HPDE6-E6E7 (cell line): Measurements from ENCODE around the gene FTO.

Experiments
- DNase-seq: peaks from one replicate; pipeline ENCODE4 v3.0.0; 2011; ENCODE audit warnings: missing footprints; ENCODE audit errors: extremely low spot score

FTO gene

DNA sequence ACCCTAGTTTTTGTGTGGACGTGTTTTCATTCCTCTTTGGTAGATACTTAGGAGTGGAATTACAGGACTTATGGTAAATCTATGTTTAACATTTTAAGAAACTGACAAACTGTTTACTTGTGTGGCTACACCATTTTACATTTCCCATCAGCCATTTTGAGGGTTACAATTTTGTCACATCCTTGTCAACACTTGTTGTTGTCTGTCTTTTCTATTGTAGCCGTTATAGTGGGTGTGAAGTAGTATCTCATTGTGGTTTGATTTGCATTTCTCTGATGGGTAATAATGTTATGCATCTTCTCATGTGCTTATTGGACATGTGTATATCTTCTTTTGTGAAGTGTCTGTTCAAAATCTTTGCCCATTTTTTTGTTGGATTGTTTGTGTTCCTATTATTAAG, 4.5 kb downstream of the FTO start:
- no peak for DNase-seq

DNA sequence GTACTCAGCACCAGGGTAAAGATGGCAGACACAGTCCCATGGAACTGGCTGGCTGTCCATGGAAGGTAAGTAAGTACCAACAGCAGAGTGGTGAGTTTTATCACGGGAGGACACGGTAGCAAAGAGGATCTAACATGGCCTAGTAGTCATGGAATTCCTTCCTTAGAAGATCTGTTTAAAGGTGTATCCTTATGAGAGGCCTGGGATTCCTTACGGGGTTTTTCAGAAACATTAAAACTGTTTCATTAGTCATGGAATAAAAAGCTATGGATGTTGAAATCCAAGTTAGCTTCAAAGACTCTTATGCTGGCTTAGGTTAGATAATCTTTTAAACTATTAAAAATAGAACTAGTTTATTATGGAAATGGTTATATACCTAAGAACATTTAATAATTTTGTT, 7.4 kb downstream of the FTO start:
- DNase-seq, result no peak

DNA sequence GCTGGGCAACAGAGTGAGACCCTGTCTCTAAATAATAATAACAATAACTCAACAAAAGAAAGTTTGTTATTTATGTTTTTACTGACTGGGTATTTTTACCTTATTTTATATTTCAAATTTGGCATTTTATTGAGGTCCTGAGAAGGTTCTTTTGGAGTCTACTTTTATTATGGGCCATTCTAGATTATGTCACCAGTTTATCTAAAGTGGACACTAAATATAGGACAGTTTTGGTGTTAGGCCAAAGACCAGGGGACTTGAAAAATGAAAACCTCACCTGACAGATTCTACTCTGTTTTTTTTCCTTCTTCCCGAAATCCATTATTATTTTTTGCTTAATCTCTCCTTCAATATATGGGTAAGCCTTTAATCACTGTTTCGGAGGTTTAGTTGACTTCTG, 8.1 kb downstream of the FTO start:
- no peak for DNase-seq

DNA sequence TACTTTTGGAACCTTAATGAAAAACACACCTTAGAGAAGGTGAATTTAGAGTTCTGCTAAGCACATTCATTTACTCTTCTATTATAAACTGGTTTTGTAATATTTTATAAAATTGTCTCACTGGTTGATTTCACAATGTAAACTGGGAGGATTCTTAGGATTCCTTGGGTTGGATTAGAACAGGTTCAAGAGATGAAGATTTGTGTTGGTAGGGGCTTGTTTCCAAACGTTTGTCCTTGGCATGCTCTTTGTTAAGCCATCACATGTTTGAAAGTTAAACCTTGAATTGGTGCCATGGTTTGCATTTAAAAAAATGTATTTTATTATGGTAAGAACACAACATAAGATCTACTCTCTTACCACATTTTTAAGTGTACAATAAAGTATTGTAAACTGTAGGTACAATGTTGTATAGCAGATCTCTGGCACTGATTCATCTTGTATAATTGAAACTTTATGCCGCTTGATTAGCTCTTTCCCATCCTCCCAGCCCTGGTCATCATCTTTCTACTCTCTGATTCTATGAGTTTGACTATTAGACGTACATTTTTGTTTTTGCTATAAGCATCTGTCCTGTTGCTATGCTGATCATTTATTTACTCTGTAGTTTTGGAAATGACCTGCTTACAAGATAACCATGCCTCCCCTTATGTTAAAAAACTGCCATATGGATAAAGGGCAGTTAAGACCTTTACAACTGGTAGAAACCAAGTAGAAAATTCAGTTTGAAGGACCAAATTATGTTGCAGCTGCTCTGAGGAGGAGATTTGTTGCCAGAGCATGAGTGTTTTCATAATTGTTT, 9.6 kb downstream of the FTO start:
- DNase-seq, result no peak

DNA sequence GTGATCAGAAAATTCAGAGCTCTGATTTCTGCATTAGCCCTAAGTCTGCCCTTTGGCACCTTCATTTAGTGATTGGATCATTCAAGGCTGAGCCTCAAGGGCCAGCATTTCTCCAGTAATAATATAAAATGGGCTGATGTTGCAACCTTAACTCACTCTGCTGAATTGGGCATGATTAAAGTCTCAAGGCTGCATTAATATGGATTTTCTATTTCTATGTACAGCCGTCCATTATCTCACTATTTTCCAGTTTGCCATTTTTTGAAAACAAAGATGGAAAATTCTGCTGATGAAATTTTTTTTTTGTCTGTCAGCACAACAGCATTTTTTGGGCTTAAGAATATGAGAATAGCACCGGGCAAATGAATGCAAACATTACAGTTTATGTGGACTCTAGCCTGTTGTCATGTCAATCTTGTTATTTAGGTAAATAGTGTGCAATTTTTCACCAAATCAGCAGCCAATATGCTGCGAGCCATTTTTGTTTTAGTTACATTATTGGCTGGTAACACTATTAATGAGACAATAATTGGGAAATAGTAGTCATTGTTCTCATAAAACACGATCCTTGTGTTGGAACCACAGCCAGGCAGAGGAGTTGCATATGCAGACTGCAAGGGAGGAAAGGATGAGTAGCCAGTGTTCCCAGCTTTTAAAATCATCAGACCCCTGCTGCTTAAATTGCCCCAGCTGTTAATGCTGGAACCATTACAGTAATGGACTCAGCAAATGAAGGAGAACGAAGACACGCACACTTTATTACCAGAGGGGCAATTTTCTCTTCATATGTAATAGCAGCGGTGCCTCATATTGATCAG, 10.5 kb downstream of the FTO start:
- no peak for DNase-seq

DNA sequence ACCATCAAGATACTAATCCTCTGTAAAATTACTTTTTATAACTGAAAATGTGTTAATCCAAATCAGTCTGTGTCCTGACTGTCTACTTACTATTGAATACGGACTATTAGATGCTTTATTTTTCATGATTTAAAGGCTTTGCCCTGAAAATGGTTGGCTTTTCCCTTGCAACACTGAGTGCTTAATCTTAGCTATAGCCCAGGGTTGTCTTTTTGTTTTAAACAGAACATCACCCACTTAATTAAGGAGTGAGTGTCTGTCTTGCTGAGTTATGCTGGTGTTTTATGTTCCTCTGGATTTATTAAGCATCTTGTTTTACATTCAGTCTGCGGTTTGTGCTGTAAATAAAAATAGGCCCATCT, 11.0 kb downstream of the FTO start:
- no peak for DNase-seq

DNA sequence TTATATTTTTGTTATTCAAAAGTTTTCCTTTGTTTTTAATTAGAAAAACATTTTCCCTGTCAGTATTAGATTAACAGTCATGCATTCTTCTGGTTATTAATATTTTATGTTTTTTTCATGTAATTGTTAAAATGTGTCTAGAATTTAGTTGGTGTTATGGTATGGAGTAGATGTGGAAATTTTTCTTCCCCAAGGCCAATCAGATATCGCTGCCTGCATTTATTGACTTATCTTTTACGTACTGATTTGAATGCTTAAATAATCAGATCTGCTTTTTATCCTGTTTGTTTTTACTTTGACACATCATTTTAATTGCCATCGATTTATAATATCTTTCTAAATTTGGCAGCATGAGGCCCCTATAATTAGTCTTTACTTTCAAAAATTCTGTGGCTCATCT, 13.6 kb downstream of the FTO start:
- DNase-seq, result no peak

DNA sequence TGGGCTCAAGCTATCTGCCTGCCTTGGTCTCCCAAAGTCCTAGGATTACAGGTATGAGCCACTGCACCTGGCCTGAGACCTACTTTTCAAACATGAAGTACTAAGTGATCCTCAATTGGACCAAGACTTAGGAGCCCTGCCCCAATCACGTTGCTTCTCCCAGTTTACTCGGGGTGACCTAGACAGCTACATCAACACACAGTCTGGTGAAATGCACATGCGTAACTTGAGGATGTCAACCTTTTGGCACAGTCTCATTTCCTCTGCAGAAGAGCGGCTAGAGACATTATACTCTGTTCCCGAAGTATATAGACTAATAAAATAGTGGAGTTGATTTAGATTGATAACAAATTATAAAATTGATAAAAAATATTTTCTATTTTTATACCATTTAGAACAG, 17.1 kb downstream of the FTO start:
- no peak for DNase-seq

DNA sequence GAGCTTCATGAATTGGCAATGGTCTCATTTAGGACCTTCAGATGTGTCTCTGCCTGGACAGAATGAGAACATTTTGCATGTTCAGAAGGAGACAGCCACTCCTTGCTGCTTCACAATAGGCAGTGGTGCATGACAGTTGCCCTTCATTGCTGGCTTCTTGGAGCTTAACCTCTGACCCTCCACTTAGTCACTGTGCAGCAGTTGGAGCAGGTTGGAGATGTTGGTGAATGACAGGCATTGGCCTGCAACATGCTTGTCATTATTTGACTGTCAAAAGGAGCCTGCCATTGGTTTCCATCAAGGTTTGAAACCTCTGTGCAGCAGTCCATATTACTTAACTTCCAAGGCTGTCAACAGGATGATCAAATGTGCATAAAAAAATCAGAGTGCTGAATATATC, 22.7 kb downstream of the FTO start:
- DNase-seq, result peak; percentile 53

DNA sequence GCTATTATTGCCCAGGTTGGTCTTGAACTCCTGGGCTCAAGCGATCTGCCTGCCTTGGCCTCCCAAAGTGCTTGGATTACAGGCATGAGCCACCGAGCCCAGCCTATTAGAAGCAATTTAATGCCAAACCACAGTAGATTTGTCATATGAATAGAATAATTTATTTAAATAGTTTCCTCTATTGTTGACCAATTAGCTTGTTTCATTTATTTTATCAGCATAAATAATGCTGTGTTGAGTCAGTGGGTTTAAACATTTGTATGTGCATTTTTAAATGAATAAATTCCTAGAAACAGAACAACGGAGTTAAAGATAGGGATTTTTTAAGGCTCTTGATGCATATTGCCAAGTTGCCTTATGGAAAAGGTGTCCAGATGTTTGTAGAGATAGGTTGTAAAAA, 26.7 kb downstream of the FTO start:
- no peak for DNase-seq

DNA sequence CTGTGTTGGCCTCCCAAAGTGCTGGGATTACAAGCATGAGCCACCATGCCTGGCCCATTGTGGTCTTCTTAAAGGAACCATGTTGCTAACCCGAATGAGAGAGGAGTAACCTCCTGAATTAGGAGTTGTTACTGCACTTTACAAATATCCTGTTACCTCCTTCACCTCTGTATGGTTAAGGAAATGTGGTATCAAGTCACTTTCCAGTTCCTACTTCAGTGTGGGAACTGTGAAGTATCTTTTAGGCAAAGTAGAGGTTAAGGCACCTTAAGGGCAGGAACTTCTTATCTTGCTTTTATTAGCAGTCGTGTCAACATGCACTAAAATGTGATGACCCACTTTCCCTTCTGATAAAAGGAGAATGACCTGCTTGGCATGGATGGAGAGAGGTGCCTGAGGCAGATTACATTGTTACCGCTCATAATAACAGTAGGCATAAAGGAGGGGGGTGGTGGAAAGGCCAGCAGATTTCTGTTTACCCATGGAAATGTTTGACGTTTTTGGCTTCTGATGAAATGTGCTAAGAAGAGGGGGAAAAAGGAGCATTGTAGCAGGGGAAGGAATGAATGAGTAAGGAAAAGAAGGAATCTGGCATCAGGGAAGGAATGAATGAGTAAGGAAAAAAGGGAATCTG, 28.5 kb downstream of the FTO start:
- DNase-seq, result no peak

DNA sequence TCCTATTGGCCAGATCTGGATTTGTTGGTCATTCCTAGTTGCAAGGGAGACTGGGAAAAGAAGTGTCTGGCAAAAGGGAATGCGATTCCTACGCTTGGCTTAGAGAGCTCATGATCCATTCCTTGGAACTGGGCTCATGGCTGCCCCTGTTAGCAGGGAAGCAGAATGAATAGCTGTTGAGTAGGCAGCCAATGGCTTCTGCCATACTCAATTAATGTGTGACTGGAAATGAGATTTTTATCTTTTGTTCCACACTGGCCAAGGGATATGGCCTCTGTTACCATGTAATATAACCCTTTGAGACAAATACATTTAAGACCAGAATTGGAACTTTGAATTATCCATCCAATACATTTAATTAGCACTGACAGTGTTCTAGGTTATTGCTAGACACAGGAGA, 31.0 kb downstream of the FTO start:
- no peak for DNase-seq

DNA sequence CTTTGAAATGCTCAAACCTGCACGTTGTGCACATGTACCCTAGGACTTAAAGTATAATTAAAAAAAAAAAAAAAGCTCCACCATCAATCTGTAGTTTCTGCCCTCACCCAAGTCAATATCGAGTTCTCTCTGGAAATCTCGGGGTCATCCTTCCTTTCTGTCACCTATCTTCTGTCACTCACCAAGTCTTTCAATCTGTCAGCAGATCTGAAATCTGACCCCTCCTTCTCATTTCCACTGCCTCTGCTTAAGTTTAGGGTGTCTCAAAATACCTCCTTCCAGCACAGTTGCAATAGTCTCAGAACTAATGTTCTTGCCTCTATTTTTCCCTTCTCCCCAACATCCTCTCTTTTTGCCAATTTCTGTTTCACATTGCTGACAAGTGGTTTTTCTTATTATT, 32.3 kb downstream of the FTO start:
- DNase-seq, result no peak

DNA sequence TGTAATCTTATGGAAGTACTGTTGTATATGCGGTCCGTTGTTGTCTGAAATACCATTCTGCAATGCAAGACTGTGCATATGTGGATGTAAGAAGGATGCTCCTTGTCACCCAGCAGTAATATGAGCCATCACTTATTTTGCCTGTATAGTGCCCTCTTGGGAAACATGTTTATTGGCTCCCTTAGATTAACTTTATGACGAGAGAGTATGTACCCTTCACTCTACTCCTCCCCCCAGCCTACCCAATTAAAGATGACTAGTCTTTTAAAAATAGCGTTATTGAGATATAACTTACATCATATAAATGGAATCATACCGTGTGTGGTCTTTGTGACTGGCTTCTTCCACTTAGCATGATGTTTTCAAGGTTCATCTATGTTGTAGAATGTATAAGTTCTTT, 33.6 kb downstream of the FTO start:
- no peak for DNase-seq

DNA sequence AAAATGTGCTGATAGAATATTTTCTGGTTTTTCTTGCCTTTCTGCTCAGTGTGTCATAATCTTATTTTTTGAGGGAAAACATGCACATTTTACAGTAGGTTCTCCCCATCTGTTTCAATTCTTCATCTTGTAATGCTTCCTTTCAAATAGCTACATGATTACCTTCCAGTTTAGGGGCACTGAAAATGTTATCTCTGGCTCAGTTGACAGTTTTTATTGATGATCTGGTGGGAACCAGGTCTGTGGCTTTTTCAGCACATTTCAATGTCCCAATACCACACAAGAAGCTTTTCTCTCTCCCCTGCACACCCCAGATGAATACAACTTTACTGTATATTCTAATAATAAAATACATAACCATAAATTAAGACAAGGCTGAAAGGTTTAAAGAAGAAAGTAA, 36.5 kb downstream of the FTO start:
- no peak for DNase-seq

DNA sequence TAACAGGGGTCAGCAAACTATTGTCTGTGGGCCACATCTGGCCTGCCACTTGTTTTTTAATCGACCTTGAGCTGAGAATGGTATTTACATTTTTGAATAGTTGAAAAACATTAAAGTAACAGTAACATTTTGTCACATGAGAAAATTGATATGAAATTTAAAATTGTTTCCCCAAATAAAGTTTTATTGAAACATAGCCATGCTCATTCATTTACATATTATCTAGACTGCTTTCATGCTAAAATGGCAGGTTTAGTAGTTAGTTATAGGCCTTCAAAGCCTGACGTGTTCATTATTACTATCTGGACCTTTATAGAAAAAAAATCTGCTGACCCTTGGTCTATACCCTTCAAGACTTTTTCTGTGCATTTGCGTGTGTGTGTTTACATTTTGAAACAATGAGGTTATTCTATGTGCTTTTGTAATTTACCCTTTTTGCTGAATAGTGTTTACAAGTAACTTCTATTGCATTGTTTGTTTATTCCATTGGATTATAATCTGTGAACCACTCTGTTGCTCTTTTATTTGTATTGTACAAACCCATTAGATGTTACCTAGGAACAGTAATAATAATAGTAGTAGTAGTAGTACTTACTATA, 37.1 kb downstream of the FTO start:
- DNase-seq, result no peak

DNA sequence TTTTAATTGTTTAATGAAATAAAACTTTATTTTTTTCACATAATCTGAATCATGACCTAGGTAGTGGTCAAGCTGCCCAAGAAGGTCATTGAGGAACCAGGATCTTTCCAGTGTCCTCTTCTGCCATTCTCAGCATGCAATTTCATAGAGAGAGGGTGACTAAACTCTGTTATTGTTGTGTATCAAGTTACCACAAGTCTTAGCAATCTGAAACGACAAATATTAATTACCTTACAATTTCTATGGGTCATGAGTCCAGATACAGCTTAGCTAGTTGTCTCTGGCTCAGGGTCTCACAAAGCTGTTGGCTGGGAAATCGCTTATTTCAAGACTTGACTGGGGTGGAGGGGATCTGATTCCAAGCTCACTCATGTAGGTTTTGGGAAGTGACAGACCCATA, 37.6 kb downstream of the FTO start:
- no peak for DNase-seq

DNA sequence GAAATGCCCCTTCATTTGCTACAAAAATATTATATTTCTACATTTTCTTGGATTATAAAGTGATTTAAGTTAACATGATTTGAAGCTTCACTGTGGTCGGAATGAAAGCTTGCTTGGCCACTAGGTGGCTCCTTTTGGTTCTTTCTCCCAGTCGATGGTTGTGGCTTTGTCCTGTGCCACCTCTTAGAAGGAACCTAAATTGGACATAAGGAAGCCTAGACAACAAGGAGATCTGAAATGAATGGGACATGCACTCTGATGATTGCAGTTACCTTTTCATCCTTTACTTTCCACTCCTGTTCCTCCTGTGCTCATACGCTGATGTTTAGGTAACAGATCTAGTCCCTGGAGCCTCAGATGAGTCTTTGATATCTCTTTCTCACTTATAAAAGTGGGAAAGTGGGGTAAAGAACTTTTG, 39.2 kb downstream of the FTO start:
- no peak for DNase-seq

DNA sequence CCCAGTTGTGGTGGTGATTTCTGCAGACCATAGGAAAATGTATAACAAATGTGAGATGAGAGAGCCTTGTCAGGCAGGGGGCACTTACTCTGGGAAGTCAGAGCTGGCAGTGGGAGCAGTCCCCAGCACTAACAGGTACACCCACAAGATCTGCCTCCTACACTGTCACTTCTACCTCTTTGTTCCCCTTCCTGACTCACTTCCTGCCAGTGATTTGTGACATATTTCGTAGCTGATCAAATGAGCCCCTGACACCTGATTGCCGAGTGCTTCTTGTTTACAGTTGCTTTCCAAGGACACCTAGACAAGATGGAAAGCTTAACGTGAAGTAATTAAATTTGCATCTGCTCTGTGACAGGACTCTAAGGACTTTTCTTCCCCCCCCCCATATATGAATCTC, 40.5 kb downstream of the FTO start:
- no peak for DNase-seq

DNA sequence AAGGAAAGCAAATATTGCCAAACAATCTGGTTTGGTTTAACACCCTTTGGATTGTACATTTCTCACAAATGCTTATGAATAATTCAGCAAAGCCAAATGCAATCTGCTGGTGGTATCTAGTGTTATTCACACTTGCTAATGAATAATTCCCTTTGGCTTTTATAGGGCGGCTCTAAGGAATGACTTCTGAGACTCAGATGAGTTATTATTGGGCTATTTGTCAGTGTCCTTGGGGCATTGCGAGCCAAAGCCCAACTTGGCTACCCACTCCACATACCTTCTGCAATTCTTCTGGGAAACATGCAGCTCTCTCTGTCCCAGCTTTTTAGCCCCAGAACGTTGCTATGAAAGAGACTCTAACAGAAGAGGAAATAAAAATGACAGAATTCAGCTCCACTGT, 41.1 kb downstream of the FTO start:
- DNase-seq, result no peak

DNA sequence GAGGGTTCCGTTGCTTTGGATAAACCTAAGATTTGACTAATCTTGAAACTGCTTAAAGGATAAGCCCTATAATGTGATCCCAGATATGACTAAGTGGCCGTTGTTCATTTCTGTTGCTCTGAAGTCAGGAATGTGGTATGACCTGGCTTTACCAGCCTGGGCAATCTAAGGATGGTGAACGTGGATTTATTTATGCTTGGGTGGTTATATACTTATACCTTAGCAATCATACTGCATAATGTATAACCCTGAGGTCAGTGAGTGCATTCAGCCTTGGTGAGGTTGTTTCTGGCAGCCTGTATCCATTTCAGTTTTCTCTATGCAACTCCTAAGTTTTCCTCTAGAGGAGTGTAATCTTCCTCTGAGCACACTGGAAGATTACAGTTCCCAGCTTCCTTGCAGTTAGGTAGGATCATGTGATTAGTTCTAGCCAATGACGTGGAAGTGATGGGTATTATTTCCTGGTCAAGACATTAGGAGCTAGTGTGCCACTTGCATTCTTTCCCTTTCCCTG, 41.9 kb downstream of the FTO start:
- DNase-seq, result peak; percentile 60

DNA sequence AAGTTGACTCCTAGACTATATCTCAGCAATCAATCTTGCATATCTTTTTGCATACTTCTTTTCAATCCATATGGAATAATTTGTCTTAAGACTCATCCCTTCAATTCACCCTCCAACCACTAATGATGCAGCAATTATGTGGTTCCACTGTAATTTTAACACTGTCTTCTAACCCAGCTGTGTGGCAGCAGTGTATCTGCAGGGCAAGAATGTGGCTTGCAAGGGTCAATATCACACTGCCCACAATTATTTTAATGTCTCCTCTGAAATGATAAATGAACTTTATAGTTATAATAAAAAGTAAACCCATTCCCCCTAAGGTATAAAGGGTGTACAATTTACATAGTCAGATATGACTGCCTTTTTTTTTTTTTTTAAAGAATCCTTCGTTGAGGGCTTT, 48.6 kb downstream of the FTO start:
- DNase-seq, result no peak
